HL-60 (cell line): ENCODE data around the gene OR52B4.

ENCODE experiments used
- DNase-seq, 2 experiments: peaks; one replicate each; pipeline ENCODE4 v3.0.0-alpha.2; 2010 to 2020; ENCODE audit warnings: low read depth in 1 of 2, low spot score in 1 of 2
- H3K27ac ChIP-seq: fragments of 250-450 bp; sonication (Bioruptor Pico); replicated peaks from 2 replicates; pipeline ENCODE4 v1.5.1; 2020; ENCODE audit warnings: mild to moderate bottlenecking, moderate library complexity
- H3K27me3 ChIP-seq: fragments of 250-450 bp; sonication (Bioruptor Pico); 2 replicates; pipeline ENCODE4 v1.5.1; 2021; ENCODE audit warnings: mild to moderate bottlenecking, moderate library complexity; ENCODE audit not compliant: insufficient read depth, poor library complexity, severe bottlenecking
- H3K4me3 ChIP-seq: replicated peaks from 2 replicates; pipeline ENCODE4 v1.5.1; 2011; ENCODE audit warnings: mild to moderate bottlenecking, control low read depth, low read length; ENCODE audit not compliant: insufficient read depth
- GABPA ChIP-seq: IDR thresholded peaks from 2 replicates; pipeline ENCODE4 v1.6.1; 2012; ENCODE audit warnings: low read depth
- POLR2AphosphoS5 ChIP-seq: IDR thresholded peaks from 2 replicates; pipeline ENCODE4 v1.6.1; 2012; ENCODE audit warnings: low read depth
- SPI1 ChIP-seq: IDR thresholded peaks from 2 replicates; pipeline ENCODE4 v1.6.1; 2012; ENCODE audit warnings: low read depth, mild to moderate bottlenecking, borderline replicate concordance
- TF ChIP-seq, protein P1 (sequence below): IDR thresholded peaks from one replicate; pipeline ENCODE4 v1.5.1; 2011; ENCODE audit warnings: low read length, control low read depth, inconsistent platforms; ENCODE audit not compliant: insufficient read depth
- TF ChIP-seq, protein P2 (sequence below): IDR thresholded peaks from 2 replicates; pipeline ENCODE4 v1.6.1; 2012; ENCODE audit warnings: low read depth; ENCODE audit not compliant: insufficient replicate concordance

The OR52B4 gene

DNA sequence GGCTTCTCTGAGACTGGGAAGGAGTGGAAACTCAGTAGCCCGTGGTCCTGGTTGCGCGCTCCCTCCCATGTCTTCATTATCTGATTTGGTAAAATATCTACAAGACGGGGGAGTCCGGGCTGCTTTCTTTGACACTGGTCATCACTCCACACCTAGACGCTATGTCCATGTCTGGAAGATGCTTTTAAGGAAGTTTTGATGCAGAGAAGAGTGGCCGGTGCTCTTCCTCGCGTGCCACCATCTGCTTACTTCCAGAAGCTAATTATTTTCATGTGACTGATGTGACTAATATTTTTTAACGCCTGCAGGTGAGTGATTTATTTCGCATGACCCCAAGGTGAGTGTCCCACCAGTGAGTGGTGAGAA lies 25.7 kb upstream of the OR52B4 start:
- Histone ChIP-seq H3K27me3 (no peaks in the 10 kb centered on the region), H3K4me3 (peak overlapping the region; percentile 77), H3K27ac (peak overlapping the region; percentile 90)
- DNase-seq, result no peak
- TF ChIP-seq, protein P1, sequence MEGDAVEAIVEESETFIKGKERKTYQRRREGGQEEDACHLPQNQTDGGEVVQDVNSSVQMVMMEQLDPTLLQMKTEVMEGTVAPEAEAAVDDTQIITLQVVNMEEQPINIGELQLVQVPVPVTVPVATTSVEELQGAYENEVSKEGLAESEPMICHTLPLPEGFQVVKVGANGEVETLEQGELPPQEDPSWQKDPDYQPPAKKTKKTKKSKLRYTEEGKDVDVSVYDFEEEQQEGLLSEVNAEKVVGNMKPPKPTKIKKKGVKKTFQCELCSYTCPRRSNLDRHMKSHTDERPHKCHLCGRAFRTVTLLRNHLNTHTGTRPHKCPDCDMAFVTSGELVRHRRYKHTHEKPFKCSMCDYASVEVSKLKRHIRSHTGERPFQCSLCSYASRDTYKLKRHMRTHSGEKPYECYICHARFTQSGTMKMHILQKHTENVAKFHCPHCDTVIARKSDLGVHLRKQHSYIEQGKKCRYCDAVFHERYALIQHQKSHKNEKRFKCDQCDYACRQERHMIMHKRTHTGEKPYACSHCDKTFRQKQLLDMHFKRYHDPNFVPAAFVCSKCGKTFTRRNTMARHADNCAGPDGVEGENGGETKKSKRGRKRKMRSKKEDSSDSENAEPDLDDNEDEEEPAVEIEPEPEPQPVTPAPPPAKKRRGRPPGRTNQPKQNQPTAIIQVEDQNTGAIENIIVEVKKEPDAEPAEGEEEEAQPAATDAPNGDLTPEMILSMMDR, result no peak
- TF ChIP-seq GABPA, result no peak
- TF ChIP-seq, protein P2, sequence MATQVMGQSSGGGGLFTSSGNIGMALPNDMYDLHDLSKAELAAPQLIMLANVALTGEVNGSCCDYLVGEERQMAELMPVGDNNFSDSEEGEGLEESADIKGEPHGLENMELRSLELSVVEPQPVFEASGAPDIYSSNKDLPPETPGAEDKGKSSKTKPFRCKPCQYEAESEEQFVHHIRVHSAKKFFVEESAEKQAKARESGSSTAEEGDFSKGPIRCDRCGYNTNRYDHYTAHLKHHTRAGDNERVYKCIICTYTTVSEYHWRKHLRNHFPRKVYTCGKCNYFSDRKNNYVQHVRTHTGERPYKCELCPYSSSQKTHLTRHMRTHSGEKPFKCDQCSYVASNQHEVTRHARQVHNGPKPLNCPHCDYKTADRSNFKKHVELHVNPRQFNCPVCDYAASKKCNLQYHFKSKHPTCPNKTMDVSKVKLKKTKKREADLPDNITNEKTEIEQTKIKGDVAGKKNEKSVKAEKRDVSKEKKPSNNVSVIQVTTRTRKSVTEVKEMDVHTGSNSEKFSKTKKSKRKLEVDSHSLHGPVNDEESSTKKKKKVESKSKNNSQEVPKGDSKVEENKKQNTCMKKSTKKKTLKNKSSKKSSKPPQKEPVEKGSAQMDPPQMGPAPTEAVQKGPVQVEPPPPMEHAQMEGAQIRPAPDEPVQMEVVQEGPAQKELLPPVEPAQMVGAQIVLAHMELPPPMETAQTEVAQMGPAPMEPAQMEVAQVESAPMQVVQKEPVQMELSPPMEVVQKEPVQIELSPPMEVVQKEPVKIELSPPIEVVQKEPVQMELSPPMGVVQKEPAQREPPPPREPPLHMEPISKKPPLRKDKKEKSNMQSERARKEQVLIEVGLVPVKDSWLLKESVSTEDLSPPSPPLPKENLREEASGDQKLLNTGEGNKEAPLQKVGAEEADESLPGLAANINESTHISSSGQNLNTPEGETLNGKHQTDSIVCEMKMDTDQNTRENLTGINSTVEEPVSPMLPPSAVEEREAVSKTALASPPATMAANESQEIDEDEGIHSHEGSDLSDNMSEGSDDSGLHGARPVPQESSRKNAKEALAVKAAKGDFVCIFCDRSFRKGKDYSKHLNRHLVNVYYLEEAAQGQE, result no peak
- no peak for TF ChIP-seq SPI1
- no peak; the same call in 1 of the 2 replicates for TF ChIP-seq POLR2AphosphoS5

DNA sequence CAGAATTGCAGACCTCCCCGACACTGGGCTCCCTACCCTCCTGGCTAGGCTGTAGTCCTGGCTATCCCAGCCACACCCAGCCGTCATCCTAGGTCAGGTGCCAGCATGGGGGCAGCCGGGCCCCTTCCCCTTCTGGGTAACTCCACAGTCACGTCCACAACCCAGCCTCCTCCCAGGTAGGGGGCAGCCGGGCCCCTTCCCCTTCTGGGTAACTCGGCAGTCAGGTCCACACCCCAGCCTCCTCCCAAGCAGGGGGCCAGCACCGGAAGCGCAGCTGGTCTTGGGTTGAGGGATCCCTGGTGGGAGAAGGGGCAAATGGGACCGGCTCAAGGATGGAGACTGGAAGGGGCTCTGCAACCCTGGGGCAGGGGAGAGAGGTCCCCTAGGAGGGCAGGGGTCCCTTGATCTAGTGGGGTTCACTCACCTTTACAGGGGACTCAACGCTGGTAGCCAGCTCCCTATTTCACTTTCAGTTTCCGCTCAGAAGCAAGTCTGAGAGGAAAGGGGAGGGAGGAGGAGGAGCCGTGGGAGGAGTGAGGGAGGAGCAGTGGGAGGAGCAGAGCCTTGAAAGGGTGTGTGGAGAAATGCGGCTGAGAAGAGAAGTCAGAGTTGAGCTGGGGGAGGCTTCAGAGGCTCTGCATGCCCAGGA lies 25.1 kb upstream of the OR52B4 start, which contains the start of gene TRIM21:
Gene TRIM21 (minus strand): TSS at position 494 of the 649 bp plus-strand sequence. CDS start 3,293 bp downstream, outside the sequence.
- H3K27ac ChIP-seq, result peak within 1 kb of the TSS; percentile 90
- DNase-seq, result peak; percentile 87 to 96
- TF ChIP-seq, protein P2, result no peak
- TF ChIP-seq, protein P1, result no peak
- TF ChIP-seq POLR2AphosphoS5 (peak; percentile 40; the same call in 1 of the 2 replicates), GABPA (no peak), SPI1 (peak; percentile 34; the same call in 1 of the 2 replicates)
- peak within 1 kb of the TSS; percentile 77 for H3K4me3 ChIP-seq
- no peaks in the 10 kb centered on the region for H3K27me3 ChIP-seq

DNA sequence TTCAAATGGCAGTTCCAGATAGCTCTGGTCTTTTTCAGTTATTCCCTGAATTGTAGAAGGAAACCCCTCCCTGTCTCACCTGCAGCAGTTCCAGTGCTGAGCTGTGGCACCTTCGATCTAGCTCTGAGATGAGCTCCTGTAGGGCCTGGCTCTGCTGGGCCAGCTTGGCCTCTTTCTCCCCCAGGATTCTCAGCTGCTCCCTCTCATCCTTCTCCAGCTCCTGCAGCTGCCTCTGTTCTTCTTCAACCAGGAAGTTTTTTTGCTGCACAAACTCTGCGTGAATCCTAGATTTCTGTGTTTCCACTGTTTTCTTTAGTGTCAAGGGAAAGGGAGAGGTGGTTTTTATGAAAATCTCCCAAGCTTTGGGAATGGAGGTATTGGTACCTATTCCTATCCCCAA lies 20.0 kb upstream of the OR52B4 start:
- DNase-seq, result no peak
- H3K27ac ChIP-seq, result no peak overlapping the region
- no peak overlapping the region for H3K4me3 ChIP-seq
- TF ChIP-seq SPI1 (no peak), GABPA (no peak), POLR2AphosphoS5 (no peak)
- TF ChIP-seq, protein P1, result no peak
- TF ChIP-seq, protein P2, result no peak
- no peaks in the 10 kb centered on the region for H3K27me3 ChIP-seq
